Panc1 (cell line): ENCODE results near the gene ROCK2. TPM values are rescaled to one million over a fixed set of nuclear protein-coding genes. Genes with fewer than 3 reads are reported as not detected.

Experiments used
- ATAC-seq: fragments of 200-7000 bp; cut with Tn5 transposase; 2 replicates; pipeline ENCODE4 v1.9.1; 2020; ENCODE audit warnings: mild to moderate bottlenecking, moderate library complexity
- BruUV-seq: library from RNA; stranded (reverse); fragments of 400-500 nt; replicated peaks from 2 replicates; lab custom pipeline; 2021; lab: Mats Ljungman, UMichigan
- CTCF ChIA-PET: fragments of 300-600 bp; sonication (Branson Sonifier 250); formaldehyde crosslinking; loops from one replicate; lab custom pipeline; 2022; ENCODE audit warnings: antibody characterized with exemption; lab: Charles Lee
- POLR2A ChIA-PET: fragments of 300-600 bp; sonication (Branson Sonifier 250); formaldehyde crosslinking; loops from one replicate; lab custom pipeline; 2022; ENCODE audit warnings: antibody characterized with exemption; lab: Charles Lee
- DNase-seq: peaks from one replicate; pipeline ENCODE4 v3.0.0-alpha.2; 2010; ENCODE audit warnings: low read depth, low spot score
- H3K27ac ChIP-seq: 2 replicates; pipeline ENCODE4 v1.5.1; 2011; ENCODE audit warnings: mild to moderate bottlenecking, low read length, inconsistent platforms
- H3K27me3 ChIP-seq: fragments of 200-500 bp; sonication (Bioruptor generic); 2 replicates; pipeline ENCODE4 v1.6.0; 2014; ENCODE audit warnings: low read length, inconsistent platforms; ENCODE audit not compliant: control insufficient read depth, insufficient read depth
- H3K36me3 ChIP-seq: fragments of 200-500 bp; sonication (Bioruptor generic); 2 replicates; pipeline ENCODE4 v1.5.1; 2014; ENCODE audit warnings: inconsistent platforms, mild to moderate bottlenecking, low read length, moderate library complexity; ENCODE audit not compliant: control insufficient read depth, insufficient read depth
- H3K4me1 ChIP-seq: 2 replicates; pipeline ENCODE4 v1.5.1; 2011; ENCODE audit warnings: inconsistent platforms, mild to moderate bottlenecking, low read length, moderate library complexity; ENCODE audit not compliant: control insufficient read depth, insufficient read depth
- H3K4me3 ChIP-seq, 2 experiments: 2 replicates each; pipeline ENCODE4 v1.5.1; 2011 to 2012; ENCODE audit warnings: low read depth in 2 of 2, low read length in 2 of 2, mild to moderate bottlenecking in 2 of 2, inconsistent platforms in 1 of 2, moderate library complexity in 1 of 2
- H3K9me3 ChIP-seq: fragments of 200-500 bp; sonication (Bioruptor generic); 2 replicates; pipeline ENCODE4 v1.5.1; 2014; ENCODE audit warnings: low read depth, mild to moderate bottlenecking, inconsistent platforms, low read length, moderate library complexity; ENCODE audit not compliant: control insufficient read depth, insufficient read depth
- POLR2AphosphoS5 ChIP-seq: IDR thresholded peaks from 2 replicates; pipeline ENCODE4 v1.6.1; 2012; ENCODE audit warnings: mild to moderate bottlenecking, low read depth, low read length, moderate library complexity
- REST ChIP-seq, 2 experiments: IDR thresholded peaks; 2 replicates each; pipeline ENCODE4 v1.6.1; 2011 to 2012; ENCODE audit warnings: low read depth in 2 of 2, control low read depth in 1 of 2, low read length in 1 of 2, mild to moderate bottlenecking in 1 of 2, moderate library complexity in 1 of 2; ENCODE audit not compliant: insufficient read depth in 1 of 2
- SIN3A ChIP-seq: IDR thresholded peaks from 2 replicates; pipeline ENCODE4 v1.6.1; 2012; ENCODE audit warnings: low read depth, mild to moderate bottlenecking, low read length, moderate library complexity, borderline replicate concordance; ENCODE audit not compliant: insufficient read depth
- TCF7L2 ChIP-seq: IDR thresholded peaks from 2 replicates; pipeline ENCODE4 v1.6.1; 2011; ENCODE audit warnings: mild to moderate bottlenecking, low read depth, low read length, inconsistent platforms
- in situ Hi-C: cut with HindIII; loops from 2 replicates; pipeline ENCODE4 v1.10.0; 2016; ENCODE audit warnings: low sequenced_read_pairs, low pct_unique_long_range_greater_than_20kb
- intact Hi-C: fragments of 100-400 bp; cut with micrococcal nuclease; formaldehyde crosslinking; loops from one replicate; pipeline ENCODE4 v1.10.0; 2022; ENCODE audit not compliant: unreplicated experiment
- total RNA-seq: library from RNA; stranded (reverse); gene quantifications from one replicate; pipeline ENCODE4 v1.2.1, GENCODE V29; 2021; ENCODE audit not compliant: unreplicated experiment
- TF ChIP-seq, protein P1 (sequence below): fragments of 450-650 bp; IDR thresholded peaks from 2 replicates; pipeline ENCODE4 v1.5.1; 2017; ENCODE audit warnings: mild to moderate bottlenecking

The ROCK2 gene
- total RNA-seq, 1 experiment from 2014 or later: 47.9 TPM

DNA sequence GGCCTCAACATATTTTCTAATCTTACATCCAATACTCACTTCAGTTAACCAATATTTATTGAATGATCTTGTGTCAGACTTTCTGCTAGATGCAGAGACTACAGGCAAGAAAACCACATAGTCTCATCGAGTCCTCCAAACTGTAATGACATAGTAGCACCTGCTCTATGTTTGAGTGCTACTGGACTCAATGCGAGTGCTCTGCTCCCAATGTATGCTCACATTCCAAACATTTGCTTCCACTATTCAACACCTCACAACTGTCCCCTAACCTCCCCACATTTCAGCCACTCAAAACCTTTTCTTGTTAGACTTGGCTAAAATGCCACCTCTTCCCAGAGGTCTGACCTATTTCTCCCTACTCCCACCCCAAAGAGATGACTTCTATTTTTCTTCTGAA lies 124.0 kb downstream of the ROCK2 start:
- H3K27me3 ChIP-seq: no peaks in the 10 kb centered on the region
- ATAC-seq: no peak
- TF ChIP-seq POLR2AphosphoS5 (no peak), TCF7L2 (no peak), SIN3A (no peak), REST (IDR thresholded peaks at IDR 0.05; ENCODE audit: insufficient read depth in 1 of 2, low read depth in 2 of 2, low read length in 1 of 2) (no peak)
- TF ChIP-seq, protein P1, sequence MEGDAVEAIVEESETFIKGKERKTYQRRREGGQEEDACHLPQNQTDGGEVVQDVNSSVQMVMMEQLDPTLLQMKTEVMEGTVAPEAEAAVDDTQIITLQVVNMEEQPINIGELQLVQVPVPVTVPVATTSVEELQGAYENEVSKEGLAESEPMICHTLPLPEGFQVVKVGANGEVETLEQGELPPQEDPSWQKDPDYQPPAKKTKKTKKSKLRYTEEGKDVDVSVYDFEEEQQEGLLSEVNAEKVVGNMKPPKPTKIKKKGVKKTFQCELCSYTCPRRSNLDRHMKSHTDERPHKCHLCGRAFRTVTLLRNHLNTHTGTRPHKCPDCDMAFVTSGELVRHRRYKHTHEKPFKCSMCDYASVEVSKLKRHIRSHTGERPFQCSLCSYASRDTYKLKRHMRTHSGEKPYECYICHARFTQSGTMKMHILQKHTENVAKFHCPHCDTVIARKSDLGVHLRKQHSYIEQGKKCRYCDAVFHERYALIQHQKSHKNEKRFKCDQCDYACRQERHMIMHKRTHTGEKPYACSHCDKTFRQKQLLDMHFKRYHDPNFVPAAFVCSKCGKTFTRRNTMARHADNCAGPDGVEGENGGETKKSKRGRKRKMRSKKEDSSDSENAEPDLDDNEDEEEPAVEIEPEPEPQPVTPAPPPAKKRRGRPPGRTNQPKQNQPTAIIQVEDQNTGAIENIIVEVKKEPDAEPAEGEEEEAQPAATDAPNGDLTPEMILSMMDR: no peak
- ChIA-PET POLR2A (no interaction called here), CTCF (no interaction called here)
- H3K9me3 ChIP-seq: no peaks in the 10 kb centered on the region
- no peak overlapping the region for H3K4me3 ChIP-seq
- BruUV-seq: no TSS peak
- H3K4me1 ChIP-seq: no peaks in the 10 kb centered on the region
- no peak overlapping the region for H3K27ac ChIP-seq
- H3K36me3 ChIP-seq: peaks cover 28% of the 10 kb centered on the region
- in situ Hi-C loops (no loop called here), intact Hi-C loops (no loop called here)
- DNase-seq: no peak

- Histone ChIP-seq H3K27ac (no peak overlapping the region), H3K4me1 (no peaks in the 10 kb centered on the region), H3K27me3 (no peaks in the 10 kb centered on the region), H3K4me3 (no peak overlapping the region), H3K36me3 (peaks cover 36% of the 10 kb centered on the region), H3K9me3 (no peaks in the 10 kb centered on the region)
- intact Hi-C loops (no loop called here), in situ Hi-C loops (no loop called here)
- CTCF ChIA-PET: no interaction called here
- TF ChIP-seq, protein P1: no peak
- no peak for TF ChIP-seq POLR2AphosphoS5
- no peak for TF ChIP-seq REST (IDR thresholded peaks at IDR 0.05; ENCODE audit: insufficient read depth in 1 of 2, low read depth in 2 of 2, low read length in 1 of 2)
- TF ChIP-seq SIN3A: no peak
- TF ChIP-seq TCF7L2: no peak
- BruUV-seq: no TSS peak
- POLR2A ChIA-PET: no interaction called here
- DNase-seq (no peak), ATAC-seq (no peak)
Observed at GRCh38 chr2:11215407-11215806, 129.0 kb downstream of the ROCK2 start.
